HL-60 (cell line): ENCODE data around the gene OSBPL10.

ENCODE experiments used
- DNase-seq, 2 experiments: peaks; one replicate each; pipeline ENCODE4 v3.0.0-alpha.2; 2010 to 2020; ENCODE audit warnings: low read depth in 1 of 2, low spot score in 1 of 2
- H3K27ac ChIP-seq: fragments of 250-450 bp; sonication (Bioruptor Pico); replicated peaks from 2 replicates; pipeline ENCODE4 v1.5.1; 2020; ENCODE audit warnings: mild to moderate bottlenecking, moderate library complexity
- H3K27me3 ChIP-seq: fragments of 250-450 bp; sonication (Bioruptor Pico); 2 replicates; pipeline ENCODE4 v1.5.1; 2021; ENCODE audit warnings: mild to moderate bottlenecking, moderate library complexity; ENCODE audit not compliant: insufficient read depth, poor library complexity, severe bottlenecking
- H3K4me3 ChIP-seq: replicated peaks from 2 replicates; pipeline ENCODE4 v1.5.1; 2011; ENCODE audit warnings: mild to moderate bottlenecking, control low read depth, low read length; ENCODE audit not compliant: insufficient read depth
- GABPA ChIP-seq: IDR thresholded peaks from 2 replicates; pipeline ENCODE4 v1.6.1; 2012; ENCODE audit warnings: low read depth
- POLR2AphosphoS5 ChIP-seq: IDR thresholded peaks from 2 replicates; pipeline ENCODE4 v1.6.1; 2012; ENCODE audit warnings: low read depth
- SPI1 ChIP-seq: IDR thresholded peaks from 2 replicates; pipeline ENCODE4 v1.6.1; 2012; ENCODE audit warnings: low read depth, mild to moderate bottlenecking, borderline replicate concordance
- TF ChIP-seq, protein P1 (sequence below): IDR thresholded peaks from 2 replicates; pipeline ENCODE4 v1.6.1; 2012; ENCODE audit warnings: low read depth; ENCODE audit not compliant: insufficient replicate concordance
- TF ChIP-seq, protein P2 (sequence below): IDR thresholded peaks from one replicate; pipeline ENCODE4 v1.5.1; 2011; ENCODE audit warnings: low read length, control low read depth, inconsistent platforms; ENCODE audit not compliant: insufficient read depth

OSBPL10 gene

DNA sequence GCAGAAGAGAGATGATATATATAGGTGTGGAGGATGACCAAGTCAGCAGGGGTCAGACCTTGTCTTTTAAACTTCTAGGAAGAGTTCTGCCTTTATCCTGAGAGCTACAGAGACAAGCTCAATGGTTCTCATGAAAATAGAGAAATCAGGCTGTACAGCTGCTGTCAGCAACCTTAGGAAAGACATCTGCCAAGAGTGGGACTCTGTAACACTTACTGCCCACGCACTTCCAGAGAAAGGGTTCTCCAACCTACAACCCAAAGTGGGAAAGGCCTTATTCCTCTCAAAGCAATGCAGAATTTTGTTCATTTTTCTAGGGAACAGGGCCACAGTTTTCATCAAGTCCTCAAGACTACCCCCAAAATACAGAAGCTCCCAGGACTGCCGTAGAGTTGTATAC, 309.6 kb downstream of the OSBPL10 start:
- no peak for DNase-seq
- TF ChIP-seq SPI1 (no peak), POLR2AphosphoS5 (no peak), GABPA (no peak)
- TF ChIP-seq, protein P1, sequence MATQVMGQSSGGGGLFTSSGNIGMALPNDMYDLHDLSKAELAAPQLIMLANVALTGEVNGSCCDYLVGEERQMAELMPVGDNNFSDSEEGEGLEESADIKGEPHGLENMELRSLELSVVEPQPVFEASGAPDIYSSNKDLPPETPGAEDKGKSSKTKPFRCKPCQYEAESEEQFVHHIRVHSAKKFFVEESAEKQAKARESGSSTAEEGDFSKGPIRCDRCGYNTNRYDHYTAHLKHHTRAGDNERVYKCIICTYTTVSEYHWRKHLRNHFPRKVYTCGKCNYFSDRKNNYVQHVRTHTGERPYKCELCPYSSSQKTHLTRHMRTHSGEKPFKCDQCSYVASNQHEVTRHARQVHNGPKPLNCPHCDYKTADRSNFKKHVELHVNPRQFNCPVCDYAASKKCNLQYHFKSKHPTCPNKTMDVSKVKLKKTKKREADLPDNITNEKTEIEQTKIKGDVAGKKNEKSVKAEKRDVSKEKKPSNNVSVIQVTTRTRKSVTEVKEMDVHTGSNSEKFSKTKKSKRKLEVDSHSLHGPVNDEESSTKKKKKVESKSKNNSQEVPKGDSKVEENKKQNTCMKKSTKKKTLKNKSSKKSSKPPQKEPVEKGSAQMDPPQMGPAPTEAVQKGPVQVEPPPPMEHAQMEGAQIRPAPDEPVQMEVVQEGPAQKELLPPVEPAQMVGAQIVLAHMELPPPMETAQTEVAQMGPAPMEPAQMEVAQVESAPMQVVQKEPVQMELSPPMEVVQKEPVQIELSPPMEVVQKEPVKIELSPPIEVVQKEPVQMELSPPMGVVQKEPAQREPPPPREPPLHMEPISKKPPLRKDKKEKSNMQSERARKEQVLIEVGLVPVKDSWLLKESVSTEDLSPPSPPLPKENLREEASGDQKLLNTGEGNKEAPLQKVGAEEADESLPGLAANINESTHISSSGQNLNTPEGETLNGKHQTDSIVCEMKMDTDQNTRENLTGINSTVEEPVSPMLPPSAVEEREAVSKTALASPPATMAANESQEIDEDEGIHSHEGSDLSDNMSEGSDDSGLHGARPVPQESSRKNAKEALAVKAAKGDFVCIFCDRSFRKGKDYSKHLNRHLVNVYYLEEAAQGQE, result no peak
- TF ChIP-seq, protein P2, sequence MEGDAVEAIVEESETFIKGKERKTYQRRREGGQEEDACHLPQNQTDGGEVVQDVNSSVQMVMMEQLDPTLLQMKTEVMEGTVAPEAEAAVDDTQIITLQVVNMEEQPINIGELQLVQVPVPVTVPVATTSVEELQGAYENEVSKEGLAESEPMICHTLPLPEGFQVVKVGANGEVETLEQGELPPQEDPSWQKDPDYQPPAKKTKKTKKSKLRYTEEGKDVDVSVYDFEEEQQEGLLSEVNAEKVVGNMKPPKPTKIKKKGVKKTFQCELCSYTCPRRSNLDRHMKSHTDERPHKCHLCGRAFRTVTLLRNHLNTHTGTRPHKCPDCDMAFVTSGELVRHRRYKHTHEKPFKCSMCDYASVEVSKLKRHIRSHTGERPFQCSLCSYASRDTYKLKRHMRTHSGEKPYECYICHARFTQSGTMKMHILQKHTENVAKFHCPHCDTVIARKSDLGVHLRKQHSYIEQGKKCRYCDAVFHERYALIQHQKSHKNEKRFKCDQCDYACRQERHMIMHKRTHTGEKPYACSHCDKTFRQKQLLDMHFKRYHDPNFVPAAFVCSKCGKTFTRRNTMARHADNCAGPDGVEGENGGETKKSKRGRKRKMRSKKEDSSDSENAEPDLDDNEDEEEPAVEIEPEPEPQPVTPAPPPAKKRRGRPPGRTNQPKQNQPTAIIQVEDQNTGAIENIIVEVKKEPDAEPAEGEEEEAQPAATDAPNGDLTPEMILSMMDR, result no peak
- H3K27ac ChIP-seq, result no peak overlapping the region

DNA sequence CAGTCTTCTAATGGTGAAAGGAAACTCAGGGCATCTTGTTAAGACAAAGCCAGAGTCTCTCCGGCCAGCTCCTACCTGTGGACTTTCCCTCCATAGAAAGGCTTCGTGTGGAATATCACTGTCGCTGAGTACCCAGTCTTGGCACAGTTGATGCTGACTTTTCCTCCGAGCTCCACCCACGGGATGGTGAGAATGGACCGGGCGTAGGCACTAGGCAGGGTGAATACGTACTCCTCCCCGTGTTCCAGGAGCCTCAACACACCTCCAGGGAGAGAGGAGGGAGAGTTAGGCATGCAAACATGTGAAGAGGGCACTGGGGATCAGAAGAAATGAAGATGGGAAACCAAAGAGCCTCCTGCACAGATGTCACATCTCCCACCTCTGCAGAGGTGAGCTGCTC, 310.3 kb downstream of the OSBPL10 start:
- TF ChIP-seq, protein P2, result no peak
- DNase-seq, result no peak
- Histone ChIP-seq H3K4me3 (no peak overlapping the region), H3K27me3 (no peaks in the 10 kb centered on the region), H3K27ac (no peak overlapping the region)

More for the DNA sequence above, 309.6 kb downstream of the OSBPL10 start:
- no peaks in the 10 kb centered on the region for H3K27me3 ChIP-seq
- no peak overlapping the region for H3K4me3 ChIP-seq

DNA sequence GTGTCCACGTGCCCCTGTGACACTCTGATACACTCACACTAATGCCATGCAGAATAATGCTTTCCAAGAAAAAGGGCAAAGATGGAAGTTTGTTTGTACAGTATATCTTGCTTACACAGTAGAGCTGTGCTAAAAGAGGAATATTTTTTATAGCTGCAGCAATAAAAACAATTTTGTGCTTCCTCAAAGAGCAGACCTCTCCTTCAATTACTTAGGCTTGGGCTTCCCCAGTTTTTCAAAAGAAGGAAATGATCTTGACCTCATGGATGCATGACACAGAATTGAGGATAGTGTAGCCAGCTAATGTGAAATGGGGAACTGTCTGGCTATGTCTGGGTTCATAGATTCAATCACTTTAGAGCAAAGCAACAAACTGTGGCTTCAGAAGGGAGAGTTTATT, 310.9 kb downstream of the OSBPL10 start:
- DNase-seq, result peak in 1 of 2 experiments; percentile 31
- no peaks in the 10 kb centered on the region for H3K27me3 ChIP-seq
- no peak overlapping the region for H3K4me3 ChIP-seq
- H3K27ac ChIP-seq, result no peak overlapping the region
- TF ChIP-seq POLR2AphosphoS5 (no peak), SPI1 (peak; percentile 83; the same call in 1 of the 2 replicates), GABPA (no peak)
- TF ChIP-seq, protein P2, result no peak
- TF ChIP-seq, protein P1, result no peak

DNA sequence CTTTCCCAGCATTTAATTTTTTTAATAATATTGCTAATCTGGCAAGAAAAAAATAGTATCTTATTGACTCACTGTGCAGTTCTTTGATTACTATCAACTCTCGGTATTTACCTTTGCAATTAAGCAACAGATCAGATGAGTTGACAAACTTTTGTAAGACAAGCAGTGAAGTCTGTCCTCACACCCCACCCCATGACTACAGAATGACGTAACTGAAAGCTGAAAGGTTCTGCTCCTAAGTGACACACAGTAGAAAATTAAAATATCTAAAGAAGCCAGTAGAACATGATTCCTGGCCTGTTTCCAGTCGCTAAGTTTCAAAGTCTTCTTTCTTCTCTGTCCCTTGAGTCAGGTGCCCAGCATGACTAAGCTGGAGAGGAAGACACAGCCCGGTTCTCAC, 312.8 kb downstream of the OSBPL10 start:
- peak overlapping the region; percentile 25; the same call in 1 of the 2 replicates for H3K27ac ChIP-seq

More for the DNA sequence above, 312.8 kb downstream of the OSBPL10 start:
- DNase-seq, result peak; percentile 20 to 68
- TF ChIP-seq POLR2AphosphoS5, result no peak
- TF ChIP-seq, protein P1, result no peak
- TF ChIP-seq, protein P2, result no peak
- H3K4me3 ChIP-seq, result no peak overlapping the region
- H3K27me3 ChIP-seq, result no peaks in the 10 kb centered on the region
